ENCODE measurements around the gene RAB37.

The RAB37 gene

GRCh38 chr17:74746922-74747321, 9.9 kb downstream of the RAB37 start:
- H3K27ac Mint-ChIP-seq: peak overlapping the region; percentile 89
- no peaks in the 10 kb centered on the region for H3K9me3 Mint-ChIP-seq
- no peak for TF ChIP-seq CTCF (IDR thresholded peaks at IDR 0.05)
- peak; percentile 58 for DNase-seq
- peaks cover 80% of the 10 kb centered on the region for H3K4me1 Mint-ChIP-seq
- H3K27me3 Mint-ChIP-seq (ENCODE audit: low read depth, poor library complexity): peaks cover 6% of the 10 kb centered on the region
- peak overlapping the region; percentile 59 for H3K4me3 Mint-ChIP-seq
- no peaks in the 10 kb centered on the region for H3K36me3 Mint-ChIP-seq (ENCODE audit: low read depth)

DNA sequence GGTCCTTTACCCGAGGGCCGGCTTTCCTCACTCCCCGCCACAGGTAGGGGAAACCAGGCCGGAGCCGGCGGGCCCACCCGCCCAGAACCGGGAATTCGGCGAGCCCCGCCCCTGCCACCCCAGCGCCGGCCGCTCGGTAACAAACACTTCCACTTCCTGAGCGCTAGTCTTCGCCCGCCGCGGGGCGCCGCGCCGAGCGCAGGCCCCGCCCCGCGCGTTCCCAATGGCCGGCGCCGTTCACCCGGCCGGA, 11.1 kb downstream of the RAB37 start:
- H3K27ac Mint-ChIP-seq: no peak overlapping the region
- peaks cover 6% of the 10 kb centered on the region for H3K27me3 Mint-ChIP-seq (ENCODE audit: low read depth, poor library complexity)
- peaks cover 10% of the 10 kb centered on the region for H3K36me3 Mint-ChIP-seq (ENCODE audit: low read depth)
- peak overlapping the region; percentile 59 for H3K4me3 Mint-ChIP-seq
- H3K4me1 Mint-ChIP-seq: peaks cover 83% of the 10 kb centered on the region
- no peak for TF ChIP-seq CTCF (IDR thresholded peaks at IDR 0.05)
- no peaks in the 10 kb centered on the region for H3K9me3 Mint-ChIP-seq
- DNase-seq: no peak

- Mint-ChIP-seq H3K4me1 (peaks cover 83% of the 10 kb centered on the region), H3K9me3 (no peaks in the 10 kb centered on the region), H3K27ac (peak within 1 kb of the TSS; percentile 97), H3K27me3 (ENCODE audit: low read depth, poor library complexity) (peaks cover 3% of the 10 kb centered on the region), H3K36me3 (ENCODE audit: low read depth) (peaks cover 10% of the 10 kb centered on the region), H3K4me3 (peak within 1 kb of the TSS; percentile 100)
- peak; percentile 98 for DNase-seq
- peak; percentile 8 for TF ChIP-seq CTCF (IDR thresholded peaks at IDR 0.05)
These were observed 11.6 kb downstream of the RAB37 start, which contains the start of gene NHERF1 for GRCh38 chr17:74748529-74749278. TSS of gene NHERF1 (plus strand) at chr17:74748628. CDS start at chr17:74748847, 219 bp downstream.

GRCh38 chr17:74749279-74750038, 12.4 kb downstream of the RAB37 start:
- TF ChIP-seq CTCF (IDR thresholded peaks at IDR 0.05): no peak
- DNase-seq: peak; percentile 69
- H3K27me3 Mint-ChIP-seq (ENCODE audit: low read depth, poor library complexity): peaks cover 3% of the 10 kb centered on the region
- peaks cover 10% of the 10 kb centered on the region for H3K36me3 Mint-ChIP-seq (ENCODE audit: low read depth)
- H3K4me3 Mint-ChIP-seq: peak overlapping the region; percentile 100
- H3K4me1 Mint-ChIP-seq: peaks cover 77% of the 10 kb centered on the region
- H3K9me3 Mint-ChIP-seq: no peaks in the 10 kb centered on the region
- peak overlapping the region; percentile 97 for H3K27ac Mint-ChIP-seq

DNA sequence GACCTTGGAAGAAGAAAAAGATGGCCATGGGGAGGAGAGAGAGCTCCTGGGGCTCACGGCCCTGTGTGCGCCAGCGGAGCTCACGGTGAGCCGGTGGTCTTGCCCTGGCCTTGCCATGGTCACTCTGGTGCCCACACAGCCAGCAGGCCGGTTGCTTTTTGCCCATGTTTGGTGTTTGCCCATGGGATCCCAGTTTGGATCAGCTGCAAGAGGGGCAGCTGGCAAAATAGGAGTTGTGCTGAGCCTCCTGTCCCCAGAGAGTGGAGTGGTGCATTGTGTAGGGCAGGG, 12.9 kb downstream of the RAB37 start:
- peaks cover 3% of the 10 kb centered on the region for H3K27me3 Mint-ChIP-seq (ENCODE audit: low read depth, poor library complexity)
- H3K36me3 Mint-ChIP-seq (ENCODE audit: low read depth): peaks cover 10% of the 10 kb centered on the region
- H3K9me3 Mint-ChIP-seq: no peaks in the 10 kb centered on the region
- peaks cover 75% of the 10 kb centered on the region for H3K4me1 Mint-ChIP-seq
- peak overlapping the region; percentile 97 for H3K27ac Mint-ChIP-seq
- peak overlapping the region; percentile 100 for H3K4me3 Mint-ChIP-seq
- DNase-seq: no peak
- TF ChIP-seq CTCF (IDR thresholded peaks at IDR 0.05): no peak
